ENCODE measurements around the gene RSAD2.

DNA sequence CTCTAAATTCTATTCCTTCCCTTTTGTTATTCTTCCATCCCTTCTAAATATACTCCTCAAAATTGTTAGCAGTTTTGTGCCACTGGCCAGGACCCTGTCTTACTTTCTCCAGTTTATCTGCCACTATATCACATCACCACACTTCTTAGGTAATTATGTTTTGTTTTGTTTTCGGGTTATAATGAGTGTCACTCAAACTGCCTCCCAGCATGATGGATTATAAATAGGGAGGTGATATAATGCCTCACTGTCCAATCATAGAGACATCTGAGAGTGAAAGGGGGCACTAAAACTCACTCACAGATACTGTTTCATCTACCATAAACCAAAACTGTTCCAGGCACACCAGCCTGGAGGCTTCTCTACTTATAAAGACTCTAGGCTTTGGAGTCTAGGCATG, 3.5 kb downstream of the RSAD2 start:
- TF ChIP-seq, protein P1, sequence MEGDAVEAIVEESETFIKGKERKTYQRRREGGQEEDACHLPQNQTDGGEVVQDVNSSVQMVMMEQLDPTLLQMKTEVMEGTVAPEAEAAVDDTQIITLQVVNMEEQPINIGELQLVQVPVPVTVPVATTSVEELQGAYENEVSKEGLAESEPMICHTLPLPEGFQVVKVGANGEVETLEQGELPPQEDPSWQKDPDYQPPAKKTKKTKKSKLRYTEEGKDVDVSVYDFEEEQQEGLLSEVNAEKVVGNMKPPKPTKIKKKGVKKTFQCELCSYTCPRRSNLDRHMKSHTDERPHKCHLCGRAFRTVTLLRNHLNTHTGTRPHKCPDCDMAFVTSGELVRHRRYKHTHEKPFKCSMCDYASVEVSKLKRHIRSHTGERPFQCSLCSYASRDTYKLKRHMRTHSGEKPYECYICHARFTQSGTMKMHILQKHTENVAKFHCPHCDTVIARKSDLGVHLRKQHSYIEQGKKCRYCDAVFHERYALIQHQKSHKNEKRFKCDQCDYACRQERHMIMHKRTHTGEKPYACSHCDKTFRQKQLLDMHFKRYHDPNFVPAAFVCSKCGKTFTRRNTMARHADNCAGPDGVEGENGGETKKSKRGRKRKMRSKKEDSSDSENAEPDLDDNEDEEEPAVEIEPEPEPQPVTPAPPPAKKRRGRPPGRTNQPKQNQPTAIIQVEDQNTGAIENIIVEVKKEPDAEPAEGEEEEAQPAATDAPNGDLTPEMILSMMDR (conservative IDR thresholded peaks at IDR 0.05 in 1 of 2, IDR thresholded peaks at IDR 0.05 in 1 of 2; ENCODE audit: low read depth in 1 of 2, low read length in 2 of 2): no peak
- TF ChIP-seq EZH2 (IDR thresholded peaks at IDR 0.05; ENCODE audit: low read length, missing control alignments): no peak
